Astrocyte (in vitro differentiated cells and primary cell): Measurements from ENCODE around the gene TRAK2. TPM values are rescaled to one million over a fixed set of nuclear protein-coding genes. Genes with fewer than 3 reads are reported as not detected.

Experiments used
- DNase-seq: peaks from one replicate; pipeline ENCODE4 v3.0.0-alpha.2; 2010; ENCODE audit warnings: low read depth
- FAIRE-seq: peaks from 2 replicates; lab custom pipeline; 2011; peaks lifted over from hg19 to GRCh38; lab: Jason Lieb, UNC
- H2AFZ ChIP-seq: 2 replicates; pipeline ENCODE4 v1.6.0; 2012; ENCODE audit warnings: low read depth, low read length, inconsistent platforms
- H3K27ac ChIP-seq: 2 replicates; pipeline ENCODE4 v1.5.1; 2011; ENCODE audit warnings: low read depth, low read length, inconsistent platforms
- H3K27me3 ChIP-seq: 2 replicates; pipeline ENCODE4 v1.6.0; 2011; ENCODE audit warnings: low read length, inconsistent platforms; ENCODE audit not compliant: insufficient read depth
- H3K36me3 ChIP-seq: 2 replicates; pipeline ENCODE4 v1.5.1; 2011; ENCODE audit warnings: low read length, inconsistent platforms; ENCODE audit not compliant: insufficient read depth
- H3K4me1 ChIP-seq: 2 replicates; pipeline ENCODE4 v1.5.1; 2011; ENCODE audit warnings: low read length, inconsistent platforms; ENCODE audit not compliant: insufficient read depth
- H3K4me2 ChIP-seq: 2 replicates; pipeline ENCODE4 v1.6.0; 2012; ENCODE audit warnings: low read length, inconsistent platforms
- H3K4me3 ChIP-seq: 2 replicates; pipeline ENCODE4 v1.5.1; 2011; ENCODE audit warnings: low read depth, mild to moderate bottlenecking, low read length, inconsistent platforms; ENCODE audit not compliant: insufficient read depth
- H3K79me2 ChIP-seq: 2 replicates; pipeline ENCODE4 v1.6.0; 2012; ENCODE audit warnings: mild to moderate bottlenecking, low read length, inconsistent platforms; ENCODE audit not compliant: insufficient read depth
- H3K9ac ChIP-seq: 2 replicates; pipeline ENCODE4 v1.6.0; 2012; ENCODE audit warnings: mild to moderate bottlenecking, low read length, inconsistent platforms
- H3K9me3 ChIP-seq: 2 replicates; pipeline ENCODE4 v1.5.1; 2012; ENCODE audit warnings: low read depth, mild to moderate bottlenecking, low read length, inconsistent platforms; ENCODE audit not compliant: insufficient read depth
- H4K20me1 ChIP-seq: 2 replicates; pipeline ENCODE4 v1.6.0; 2012; ENCODE audit warnings: low read length, inconsistent platforms; ENCODE audit not compliant: insufficient read depth
- H3K27ac Mint-ChIP-seq: one replicate; pipeline ENCODE4 v1.8.0; 2021; ENCODE audit warnings: mild to moderate bottlenecking, mixed read lengths; ENCODE audit not compliant: unreplicated experiment
- H3K27me3 Mint-ChIP-seq: one replicate; pipeline ENCODE4 v1.8.0; 2021; ENCODE audit warnings: low read depth, mixed read lengths; ENCODE audit not compliant: unreplicated experiment
- H3K36me3 Mint-ChIP-seq: one replicate; pipeline ENCODE4 v1.8.0; 2021; ENCODE audit warnings: low read depth, mixed read lengths; ENCODE audit not compliant: unreplicated experiment
- H3K4me1 Mint-ChIP-seq: one replicate; pipeline ENCODE4 v1.8.0; 2021; ENCODE audit warnings: low read depth, mixed read lengths; ENCODE audit not compliant: unreplicated experiment
- H3K4me3 Mint-ChIP-seq: one replicate; pipeline ENCODE4 v1.8.0; 2021; ENCODE audit warnings: mild to moderate bottlenecking, moderate library complexity, mixed read lengths; ENCODE audit not compliant: unreplicated experiment
- H3K9me3 Mint-ChIP-seq: one replicate; pipeline ENCODE4 v1.8.0; 2021; ENCODE audit warnings: mild to moderate bottlenecking, mixed read lengths; ENCODE audit not compliant: unreplicated experiment
- CTCF ChIP-seq: IDR thresholded peaks from 2 replicates; pipeline ENCODE4 v1.5.1; 2011; ENCODE audit warnings: low read depth, mild to moderate bottlenecking, inconsistent platforms, low read length, moderate library complexity; ENCODE audit not compliant: insufficient read depth
- EZH2 ChIP-seq: IDR thresholded peaks from 2 replicates; pipeline ENCODE4 v1.6.1; 2012; ENCODE audit warnings: mild to moderate bottlenecking, low read length, inconsistent platforms; ENCODE audit not compliant: insufficient read depth
- total RNA-seq: library from RNA; stranded (reverse); gene quantifications from 2 replicates; pipeline ENCODE4 v1.2.1, GENCODE V29; 2021

Gene TRAK2
- total RNA-seq, 1 donor from 2014 or later = 39.1 TPM

DNA sequence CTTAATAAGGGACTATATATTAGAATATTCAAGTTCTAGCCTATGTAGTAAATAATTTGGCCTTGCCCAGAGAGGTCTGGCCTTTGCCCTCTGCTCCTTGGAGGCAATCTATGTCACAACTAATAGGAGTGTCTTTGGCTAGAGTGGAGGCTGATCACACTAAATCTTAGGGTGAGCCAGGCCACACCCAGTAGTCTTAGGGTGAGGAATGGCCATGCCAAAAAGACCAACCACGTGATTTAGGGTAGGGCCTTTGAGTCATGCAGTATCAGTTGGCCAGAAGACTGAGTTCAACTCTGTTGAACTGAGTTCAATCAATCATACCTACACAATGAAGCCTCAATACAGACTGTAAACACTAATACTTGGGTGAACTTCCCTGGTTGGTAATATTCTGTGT, 68.1 kb downstream of the TRAK2 start:
- FAIRE-seq (no peak), DNase-seq (no peak)
- Histone ChIP-seq H3K4me3 (no peak overlapping the region), H2AFZ (no peak overlapping the region), H3K9ac (no peak overlapping the region), H4K20me1 (no peaks in the 10 kb centered on the region), H3K27me3 (no peaks in the 10 kb centered on the region), H3K79me2 (no peaks in the 10 kb centered on the region), H3K4me1 (no peaks in the 10 kb centered on the region), H3K27ac (no peak overlapping the region), H3K36me3 (peaks cover 38% of the 10 kb centered on the region), H3K4me2 (no peak overlapping the region), H3K9me3 (no peaks in the 10 kb centered on the region)
- H3K4me3 Mint-ChIP-seq = no peak overlapping the region
- no peaks in the 10 kb centered on the region for H3K27me3 Mint-ChIP-seq
- no peaks in the 10 kb centered on the region for H3K4me1 Mint-ChIP-seq
- H3K27ac Mint-ChIP-seq = no peak overlapping the region
- no peak for TF ChIP-seq EZH2
- TF ChIP-seq CTCF = no peak
- H3K36me3 Mint-ChIP-seq = peaks cover 22% of the 10 kb centered on the region
- no peaks in the 10 kb centered on the region for H3K9me3 Mint-ChIP-seq

DNA sequence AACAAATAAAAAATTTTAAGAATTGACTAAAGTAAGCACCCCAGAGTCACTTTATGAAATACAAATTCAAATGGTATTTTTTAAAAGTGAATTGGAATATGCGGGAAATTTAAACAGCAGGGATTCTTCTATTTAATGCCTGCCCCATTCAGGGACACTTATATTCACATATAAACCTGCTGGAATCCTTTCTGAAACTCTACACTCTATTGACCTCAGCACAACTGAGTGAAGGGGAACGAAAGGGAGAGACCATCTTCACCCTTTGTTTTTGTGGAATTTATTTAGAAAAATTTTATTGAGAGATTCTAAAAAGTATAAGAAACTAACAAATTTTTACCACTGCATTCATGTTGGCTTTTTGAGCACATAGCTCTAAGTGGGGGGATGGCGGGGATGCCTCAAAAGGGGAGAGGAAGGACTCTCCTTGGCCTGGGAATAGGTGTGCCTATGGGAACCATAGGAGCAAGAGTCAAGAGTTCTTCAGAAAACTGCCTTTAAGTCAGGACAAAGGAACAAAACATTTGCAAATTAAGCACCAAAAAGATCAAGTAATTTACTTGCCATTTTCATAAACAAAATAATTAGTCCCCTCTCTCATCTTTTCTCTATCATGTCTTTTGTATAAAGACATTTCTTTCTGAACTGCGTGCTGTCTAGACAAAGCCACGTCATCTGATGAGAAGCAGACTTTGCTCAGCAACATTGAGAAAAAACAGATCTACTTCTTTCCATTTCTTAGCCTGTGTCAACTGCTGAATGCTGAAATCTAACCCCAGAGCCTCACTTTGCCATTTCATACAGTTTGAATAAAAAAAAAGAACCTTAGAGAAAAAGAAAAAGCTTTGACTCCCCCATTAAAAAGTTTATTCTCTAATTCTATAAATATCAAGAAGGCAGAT, 72.5 kb downstream of the TRAK2 start:
- Histone ChIP-seq H3K9ac (no peak overlapping the region), H3K4me1 (no peaks in the 10 kb centered on the region), H3K79me2 (no peaks in the 10 kb centered on the region), H3K27ac (no peak overlapping the region), H2AFZ (no peak overlapping the region), H4K20me1 (no peaks in the 10 kb centered on the region), H3K36me3 (peaks cover 20% of the 10 kb centered on the region), H3K4me3 (no peak overlapping the region), H3K4me2 (no peak overlapping the region), H3K27me3 (no peaks in the 10 kb centered on the region), H3K9me3 (no peaks in the 10 kb centered on the region)
- H3K4me3 Mint-ChIP-seq = no peak overlapping the region
- no peak for TF ChIP-seq CTCF
- TF ChIP-seq EZH2 = no peak
- FAIRE-seq = no peak
- no peaks in the 10 kb centered on the region for H3K27me3 Mint-ChIP-seq
- DNase-seq = peak; percentile 13
- no peak overlapping the region for H3K27ac Mint-ChIP-seq
- peaks cover 12% of the 10 kb centered on the region for H3K9me3 Mint-ChIP-seq
- no peaks in the 10 kb centered on the region for H3K4me1 Mint-ChIP-seq
- H3K36me3 Mint-ChIP-seq = peaks cover 34% of the 10 kb centered on the region

GRCh38 chr2:201377218-201377617, 74.0 kb downstream of the TRAK2 start:
- Histone ChIP-seq H3K79me2 (no peaks in the 10 kb centered on the region), H3K27ac (no peak overlapping the region), H3K9me3 (no peaks in the 10 kb centered on the region), H3K4me2 (no peak overlapping the region), H2AFZ (no peak overlapping the region), H3K36me3 (peaks cover 12% of the 10 kb centered on the region), H3K4me3 (no peak overlapping the region), H3K27me3 (no peaks in the 10 kb centered on the region), H3K4me1 (no peaks in the 10 kb centered on the region), H4K20me1 (no peaks in the 10 kb centered on the region), H3K9ac (no peak overlapping the region)
- H3K9me3 Mint-ChIP-seq = peaks cover 12% of the 10 kb centered on the region
- no peak for FAIRE-seq
- TF ChIP-seq CTCF = no peak
- TF ChIP-seq EZH2 = no peak
- H3K4me3 Mint-ChIP-seq = no peak overlapping the region
- no peak overlapping the region for H3K27ac Mint-ChIP-seq
- DNase-seq = no peak
- H3K4me1 Mint-ChIP-seq = no peaks in the 10 kb centered on the region
- no peaks in the 10 kb centered on the region for H3K27me3 Mint-ChIP-seq
- peaks cover 36% of the 10 kb centered on the region for H3K36me3 Mint-ChIP-seq
